ENCODE data around the gene ZNF217.
"Not testable (repeated sequence)": the region's sequence is repeated elsewhere in the genome, so short reads cannot be mapped to it uniquely, and the experiment has no call there.

Gene ZNF217

GRCh38 chr20:53523615-53524014 is 70.0 kb downstream of the ZNF217 start:
- not testable (repeated sequence) for DNase-seq

GRCh38 chr20:53522696-53523095 is 70.9 kb downstream of the ZNF217 start:
- DNase-seq: no peak

GRCh38 chr20:53522026-53522425 is 71.6 kb downstream of the ZNF217 start:
- no peak for DNase-seq

GRCh38 chr20:53521421-53521820 is 72.2 kb downstream of the ZNF217 start:
- not testable (repeated sequence) for DNase-seq

GRCh38 chr20:53517146-53517545 is 76.5 kb downstream of the ZNF217 start:
- no peak for DNase-seq

Data from Kasumi-1 (cell line).